ENCODE results near the gene CDYL.
"Not testable (repeated sequence)": the region's sequence is repeated elsewhere in the genome, so short reads cannot be mapped to it uniquely, and the experiment has no call there.

Gene CDYL

GRCh38 chr6:5003604-5004372 is 227.6 kb downstream of the CDYL start, which contains the start of gene RPP40:
TSS of gene RPP40 (minus strand) at chr6:5004037. CDS start at chr6:5004002, 35 bp downstream.
- Histone ChIP-seq H3K36me3 (ENCODE audit: insufficient read depth) (no peaks in the 10 kb centered on the region; the same call in 1 of the 2 replicates), H2AFZ (ENCODE audit: low read depth) (peak within 1 kb of the TSS; percentile 84), H3K27ac (peak within 1 kb of the TSS; percentile 59; the same call in 1 of the 2 replicates), H4K20me1 (ENCODE audit: insufficient read depth) (no peaks in the 10 kb centered on the region), H3K4me2 (peak within 1 kb of the TSS; percentile 61), H3K4me1 (ENCODE audit: low read depth, poor library complexity, severe bottlenecking) (peaks cover 11% of the 10 kb centered on the region), H3K9ac (peak within 1 kb of the TSS; percentile 61; the same call in 1 of the 2 replicates), H3K27me3 (ENCODE audit: insufficient read depth, low read depth) (no peaks in the 10 kb centered on the region), H3K4me3 (IDR thresholded peaks at IDR 0.05; ENCODE audit: insufficient read depth, low read depth, low read length) (no peak within 1 kb of the TSS), H3K79me2 (ENCODE audit: insufficient read depth, low read depth) (no peaks in the 10 kb centered on the region; the same call in 1 of the 2 replicates)
- peak; percentile 68 for TF ChIP-seq CTCF (conservative IDR thresholded peaks at IDR 0.05; ENCODE audit: low read depth, low read length)

DNA sequence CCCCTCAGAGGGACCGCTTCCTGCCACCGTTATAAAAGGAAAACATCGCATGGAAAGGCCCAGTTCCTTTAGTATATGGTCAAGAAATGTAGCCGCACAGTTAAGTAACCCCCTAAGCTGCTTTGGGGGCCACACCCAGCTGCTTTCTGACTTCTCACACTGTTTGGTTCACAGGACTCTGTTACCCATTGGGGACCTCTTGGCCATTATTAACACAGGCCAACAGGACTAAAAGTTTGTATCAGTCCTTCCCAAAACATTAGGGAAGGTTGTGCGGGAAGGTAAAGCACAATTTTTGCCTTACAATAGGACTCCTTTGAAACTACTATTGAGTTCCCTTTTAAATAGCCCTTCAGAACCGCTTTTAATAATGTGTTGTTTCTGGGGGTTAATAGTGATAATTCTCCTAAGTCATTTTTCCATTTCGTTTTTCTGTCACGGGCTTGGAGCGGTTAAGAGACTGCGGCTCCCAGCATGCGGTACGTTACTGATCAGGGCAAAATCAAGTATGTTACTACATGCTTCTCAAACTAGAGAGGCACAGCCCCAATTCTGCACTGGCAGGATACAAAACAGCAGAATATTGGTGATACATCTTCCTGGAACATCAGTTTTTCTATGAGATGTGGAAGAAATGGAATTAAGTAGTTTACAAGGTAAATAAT is 228.3 kb downstream of the CDYL start:
- H3K4me1 ChIP-seq (ENCODE audit: low read depth, poor library complexity, severe bottlenecking) = peaks cover 11% of the 10 kb centered on the region
- peak overlapping the region; percentile 61 for H3K4me2 ChIP-seq
- H4K20me1 ChIP-seq (ENCODE audit: insufficient read depth) = no peaks in the 10 kb centered on the region
- H3K27me3 ChIP-seq (ENCODE audit: insufficient read depth, low read depth) = no peaks in the 10 kb centered on the region
- no peak overlapping the region for H3K4me3 ChIP-seq (IDR thresholded peaks at IDR 0.05; ENCODE audit: insufficient read depth, low read depth, low read length)
- H3K27ac ChIP-seq = peak overlapping the region; percentile 27; the same call in 1 of the 2 replicates
- peak overlapping the region; percentile 61; the same call in 1 of the 2 replicates for H3K9ac ChIP-seq
- H3K79me2 ChIP-seq (ENCODE audit: insufficient read depth, low read depth) = no peaks in the 10 kb centered on the region; the same call in 1 of the 2 replicates
- H3K36me3 ChIP-seq (ENCODE audit: insufficient read depth) = no peaks in the 10 kb centered on the region; the same call in 1 of the 2 replicates
- peak overlapping the region; percentile 84 for H2AFZ ChIP-seq (ENCODE audit: low read depth)
- TF ChIP-seq CTCF (conservative IDR thresholded peaks at IDR 0.05; ENCODE audit: low read depth, low read length) = no peak

DNA sequence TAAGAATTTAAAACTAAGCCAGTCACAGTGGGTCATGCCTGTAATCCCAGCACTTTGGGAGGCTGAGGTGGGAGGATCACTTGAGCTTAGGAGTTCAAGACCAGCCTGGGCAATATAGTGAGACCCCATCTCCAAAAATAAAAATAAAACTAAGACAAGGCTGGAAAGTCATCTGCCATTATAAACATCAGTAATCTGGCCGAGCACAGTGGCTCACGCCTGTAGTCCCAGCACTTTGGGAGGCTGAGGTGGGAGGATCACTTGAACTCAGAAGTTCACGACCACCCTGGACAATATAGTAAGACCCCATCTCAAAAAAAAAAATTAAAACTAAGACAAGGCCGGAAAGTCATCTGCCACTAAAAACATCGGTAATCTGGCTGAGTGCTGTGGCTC is 228.8 kb downstream of the CDYL start:
- H3K27ac ChIP-seq; H3K79me2 ChIP-seq (ENCODE audit: insufficient read depth, low read depth); H2AFZ ChIP-seq (ENCODE audit: low read depth); H3K27me3 ChIP-seq (ENCODE audit: insufficient read depth, low read depth); H3K9ac ChIP-seq; H3K4me3 ChIP-seq (IDR thresholded peaks at IDR 0.05; ENCODE audit: insufficient read depth, low read depth, low read length); H3K4me2 ChIP-seq; H4K20me1 ChIP-seq (ENCODE audit: insufficient read depth); H3K36me3 ChIP-seq (ENCODE audit: insufficient read depth): not testable (repeated sequence)
- H3K4me1 ChIP-seq (ENCODE audit: low read depth, poor library complexity, severe bottlenecking) = peaks cover 11% of the 10 kb centered on the region
